Gastroesophageal sphincter (tissue), 3 donors: ENCODE measurements around the gene STK32B.

Source experiments
- EP300 ChIP-seq: sonication (generic); formaldehyde crosslinking; IDR thresholded peaks from one replicate; pipeline ENCODE4 v1.6.1; 2017; ENCODE audit warnings: antibody characterized with exemption, mild to moderate bottlenecking
- POLR2A ChIP-seq, 2 donors: fragments of 450-650 bp; IDR thresholded peaks; one replicate each; pipeline ENCODE4 v1.6.1; 2017; ENCODE audit warnings: antibody characterized with exemption in 2 of 2, mild to moderate bottlenecking in 2 of 2, moderate library complexity in 1 of 2
- POLR2AphosphoS5 ChIP-seq: sonication (generic); formaldehyde crosslinking; IDR thresholded peaks from one replicate; pipeline ENCODE4 v1.6.1; 2017; ENCODE audit warnings: antibody characterized with exemption
- TF ChIP-seq, protein P1 (sequence below), 4 experiments: fragments of 200-600 bp in 2 of 4; fragments of 450-650 bp in 2 of 4; sonication (generic) in 1 of 4; IDR thresholded peaks; one replicate each; pipeline ENCODE4 v1.5.1; 2017 to 2019; ENCODE audit warnings: antibody characterized with exemption in 4 of 4, mild to moderate bottlenecking in 2 of 4, moderate library complexity in 2 of 4

DNA sequence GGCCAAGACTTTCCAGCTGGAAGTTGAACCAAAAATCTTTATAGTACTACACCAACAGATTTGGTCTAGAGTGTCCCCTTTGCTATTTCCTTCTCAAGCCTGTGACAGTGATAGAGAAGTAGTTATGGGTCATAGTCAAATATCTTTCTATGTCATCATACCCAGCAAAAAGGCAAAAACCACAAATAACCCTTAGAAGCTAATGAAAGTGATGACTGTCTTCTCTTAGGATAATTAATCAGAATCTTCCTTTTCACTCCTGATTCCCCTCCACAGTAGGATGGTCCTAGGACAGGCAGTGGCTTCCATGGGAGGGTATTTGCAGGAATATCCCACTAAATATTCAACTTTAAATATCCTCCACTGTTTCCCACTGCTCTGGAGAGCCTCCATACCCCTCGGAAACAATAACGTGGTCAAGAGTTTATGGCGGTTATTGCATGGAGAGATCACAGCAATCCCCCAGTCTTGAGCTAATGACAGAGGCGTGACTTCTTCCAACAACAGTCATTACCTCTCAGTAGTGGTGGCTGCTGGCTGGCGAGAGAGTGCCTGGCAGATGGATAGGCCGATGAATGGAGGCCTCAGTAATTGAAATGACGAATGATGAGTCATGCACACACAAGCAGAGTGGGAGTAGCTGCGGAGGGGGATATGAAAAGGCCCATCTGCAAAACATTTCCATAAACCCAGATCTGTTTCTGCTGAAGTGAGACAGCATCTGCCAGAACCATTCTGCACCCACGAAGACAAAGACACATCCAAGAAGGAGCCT lies 154.9 kb downstream of the STK32B start:
- no peak for TF ChIP-seq POLR2AphosphoS5
- TF ChIP-seq POLR2A (IDR thresholded peaks at IDR 0.05), result no peak
- TF ChIP-seq, protein P1, sequence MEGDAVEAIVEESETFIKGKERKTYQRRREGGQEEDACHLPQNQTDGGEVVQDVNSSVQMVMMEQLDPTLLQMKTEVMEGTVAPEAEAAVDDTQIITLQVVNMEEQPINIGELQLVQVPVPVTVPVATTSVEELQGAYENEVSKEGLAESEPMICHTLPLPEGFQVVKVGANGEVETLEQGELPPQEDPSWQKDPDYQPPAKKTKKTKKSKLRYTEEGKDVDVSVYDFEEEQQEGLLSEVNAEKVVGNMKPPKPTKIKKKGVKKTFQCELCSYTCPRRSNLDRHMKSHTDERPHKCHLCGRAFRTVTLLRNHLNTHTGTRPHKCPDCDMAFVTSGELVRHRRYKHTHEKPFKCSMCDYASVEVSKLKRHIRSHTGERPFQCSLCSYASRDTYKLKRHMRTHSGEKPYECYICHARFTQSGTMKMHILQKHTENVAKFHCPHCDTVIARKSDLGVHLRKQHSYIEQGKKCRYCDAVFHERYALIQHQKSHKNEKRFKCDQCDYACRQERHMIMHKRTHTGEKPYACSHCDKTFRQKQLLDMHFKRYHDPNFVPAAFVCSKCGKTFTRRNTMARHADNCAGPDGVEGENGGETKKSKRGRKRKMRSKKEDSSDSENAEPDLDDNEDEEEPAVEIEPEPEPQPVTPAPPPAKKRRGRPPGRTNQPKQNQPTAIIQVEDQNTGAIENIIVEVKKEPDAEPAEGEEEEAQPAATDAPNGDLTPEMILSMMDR (IDR thresholded peaks at IDR 0.05), result no peak
- no peak for TF ChIP-seq EP300
